Esophagus (tissue), 2 donors: ENCODE measurements around the gene RTN1. TPM values are rescaled to one million over a fixed set of nuclear protein-coding genes. Genes with fewer than 3 reads are reported as not detected.

Source experiments
- H3K27ac ChIP-seq, 2 donors: one replicate each; pipeline ENCODE4 v1.5.1; 2013; ENCODE audit warnings: low read depth in 2 of 2, mild to moderate bottlenecking in 2 of 2, inconsistent platforms in 1 of 2, low read length in 1 of 2, moderate library complexity in 1 of 2
- H3K27me3 ChIP-seq, 2 donors: one replicate each; pipeline ENCODE4 v1.6.1; 2013; ENCODE audit warnings: low read length in 2 of 2, control low read depth in 1 of 2, mild to moderate bottlenecking in 1 of 2; ENCODE audit not compliant: insufficient read depth in 2 of 2, control insufficient read depth in 1 of 2
- H3K36me3 ChIP-seq, 2 donors: one replicate each; pipeline ENCODE4 v1.6.1; 2013; ENCODE audit warnings: low read length in 1 of 2; ENCODE audit not compliant: control insufficient read depth in 2 of 2, insufficient read depth in 2 of 2
- H3K4me1 ChIP-seq, 2 donors: one replicate each; pipeline ENCODE4 v1.6.1; 2013; ENCODE audit warnings: low read length in 1 of 2; ENCODE audit not compliant: control insufficient read depth in 2 of 2, insufficient read depth in 2 of 2
- H3K4me3 ChIP-seq, 2 donors: one replicate each; pipeline ENCODE4 v1.5.1; 2013; ENCODE audit warnings: low read length in 2 of 2, mild to moderate bottlenecking in 2 of 2, low read depth in 1 of 2, moderate library complexity in 1 of 2
- H3K9me3 ChIP-seq, 2 donors: one replicate each; pipeline ENCODE4 v1.6.1; 2013; ENCODE audit warnings: mild to moderate bottlenecking in 2 of 2, low read depth in 1 of 2, low read length in 1 of 2, moderate library complexity in 1 of 2; ENCODE audit not compliant: control insufficient read depth in 2 of 2, insufficient read depth in 1 of 2
- WGBS, 2 donors: extraction: QIAGEN DNeasy Blood & Tissue Kit; methylation state at CpG; one replicate each; pipeline ENCODE4 v1.1.7; 2013; 5-methylcytosine and 5-hydroxymethylcytosine counted together
- polyA plus RNA-seq, 2 donors: library from polyadenylated mRNA; stranded (reverse); fragments of 200-250 nt; gene quantifications; one replicate each; pipeline ENCODE4 v1.2.3, GENCODE V29; 2013
- donor health status: healthy with polysubstance abuse.
- donor health status: Bipolar disorder and iron deficiency.

RTN1 gene
- polyA plus RNA-seq, 2 donors: 0.26 to 0.58 TPM

GRCh38 chr14:59776468-59776867 lies 94.1 kb downstream of the RTN1 start:
- Histone ChIP-seq H3K36me3 (no peaks in the 10 kb centered on the region), H3K27ac (no peak overlapping the region), H3K4me1 (no peaks in the 10 kb centered on the region), H3K4me3 (no peak overlapping the region), H3K27me3 (no peaks in the 10 kb centered on the region), H3K9me3 (no peaks in the 10 kb centered on the region)
- WGBS, 2 donors: 92 to 97% methylated on average over 2 of the region's 2 CpGs

- H3K4me3 ChIP-seq: no peak overlapping the region
- 47 to 58% methylated on average over 2 of the region's 2 CpGs for WGBS, 2 donors
- H3K27me3 ChIP-seq: no peaks in the 10 kb centered on the region
- H3K36me3 ChIP-seq: no peaks in the 10 kb centered on the region
- H3K9me3 ChIP-seq: no peaks in the 10 kb centered on the region
- H3K4me1 ChIP-seq: no peaks in the 10 kb centered on the region
- H3K27ac ChIP-seq: no peak overlapping the region
Observed at GRCh38 chr14:59772233-59772632, 98.3 kb downstream of the RTN1 start.

- Histone ChIP-seq H3K27ac (no peak overlapping the region), H3K36me3 (no peaks in the 10 kb centered on the region), H3K4me1 (no peaks in the 10 kb centered on the region), H3K9me3 (no peaks in the 10 kb centered on the region), H3K4me3 (no peak overlapping the region), H3K27me3 (no peaks in the 10 kb centered on the region)
- WGBS, 2 donors: 48 to 52% methylated on average over 2 of the region's 2 CpGs
Observed at GRCh38 chr14:59771577-59771976, 99.0 kb downstream of the RTN1 start.

- H3K9me3 ChIP-seq: no peaks in the 10 kb centered on the region
- no peak overlapping the region for H3K27ac ChIP-seq
- no peaks in the 10 kb centered on the region for H3K4me1 ChIP-seq
- no peak overlapping the region for H3K4me3 ChIP-seq
- H3K36me3 ChIP-seq: no peaks in the 10 kb centered on the region
- 72 to 81% methylated on average over 2 of the region's 2 CpGs for WGBS, 2 donors
- H3K27me3 ChIP-seq: no peaks in the 10 kb centered on the region
Observed at GRCh38 chr14:59769586-59769985, 101.0 kb downstream of the RTN1 start.

GRCh38 chr14:59768855-59769375 lies 101.7 kb downstream of the RTN1 start:
- no peaks in the 10 kb centered on the region for H3K9me3 ChIP-seq
- H3K27ac ChIP-seq: no peak overlapping the region
- no peaks in the 10 kb centered on the region for H3K36me3 ChIP-seq
- WGBS, 2 donors: 76 to 77% methylated on average over 1 of the region's 1 CpG
- H3K4me3 ChIP-seq: no peak overlapping the region
- H3K27me3 ChIP-seq: no peaks in the 10 kb centered on the region
- H3K4me1 ChIP-seq: no peaks in the 10 kb centered on the region

- Histone ChIP-seq H3K36me3 (no peaks in the 10 kb centered on the region), H3K27ac (no peak overlapping the region), H3K9me3 (no peaks in the 10 kb centered on the region), H3K27me3 (no peaks in the 10 kb centered on the region), H3K4me1 (no peaks in the 10 kb centered on the region), H3K4me3 (no peak overlapping the region)
- 80 to 81% methylated on average over 6 of the region's 6 CpGs for WGBS, 2 donors
Observed at GRCh38 chr14:59761851-59762250, 108.7 kb downstream of the RTN1 start.

- Histone ChIP-seq H3K4me3 (no peak overlapping the region), H3K36me3 (no peaks in the 10 kb centered on the region), H3K9me3 (no peaks in the 10 kb centered on the region), H3K4me1 (no peaks in the 10 kb centered on the region), H3K27ac (no peak overlapping the region), H3K27me3 (no peaks in the 10 kb centered on the region)
- 67 to 77% methylated on average over 1 of the region's 1 CpG for WGBS, 2 donors
Observed at GRCh38 chr14:59755409-59756135, 115.0 kb downstream of the RTN1 start.

GRCh38 chr14:59754256-59754655 lies 116.3 kb downstream of the RTN1 start:
- no peak overlapping the region for H3K4me3 ChIP-seq

GRCh38 chr14:59753512-59753911 lies 117.1 kb downstream of the RTN1 start:
- no peak overlapping the region for H3K4me3 ChIP-seq
- H3K4me1 ChIP-seq: no peaks in the 10 kb centered on the region
- no peaks in the 10 kb centered on the region for H3K27me3 ChIP-seq
- H3K36me3 ChIP-seq: no peaks in the 10 kb centered on the region
- no peak overlapping the region for H3K27ac ChIP-seq
- no peaks in the 10 kb centered on the region for H3K9me3 ChIP-seq

More at GRCh38 chr14:59754256-59754655, 116.3 kb downstream of the RTN1 start:
- H3K9me3 ChIP-seq: no peaks in the 10 kb centered on the region
- H3K27me3 ChIP-seq: no peaks in the 10 kb centered on the region
- H3K4me1 ChIP-seq: no peaks in the 10 kb centered on the region
- no peak overlapping the region for H3K27ac ChIP-seq
- H3K36me3 ChIP-seq: no peaks in the 10 kb centered on the region
- WGBS, 2 donors: 75 to 77% methylated on average over 4 of the region's 4 CpGs

GRCh38 chr14:59751578-59751977 lies 119.0 kb downstream of the RTN1 start:
- Histone ChIP-seq H3K36me3 (no peaks in the 10 kb centered on the region), H3K9me3 (no peaks in the 10 kb centered on the region), H3K4me1 (no peaks in the 10 kb centered on the region), H3K27ac (no peak overlapping the region), H3K27me3 (no peaks in the 10 kb centered on the region), H3K4me3 (no peak overlapping the region)
- WGBS, 2 donors: 67 to 89% methylated on average over 3 of the region's 3 CpGs
